Esophagus muscularis mucosa (tissue), 4 donors: ENCODE results near the gene RCE1. TPM values are rescaled to one million over a fixed set of nuclear protein-coding genes. Genes with fewer than 3 reads are reported as not detected.

Source experiments
- DNase-seq: peaks from one replicate; pipeline ENCODE4 v3.0.0-alpha.2; 2017; ENCODE audit errors: extremely low spot score
- H3K27ac ChIP-seq, 4 donors: fragments of 200-600 bp; sonication (generic); replicated peaks in 1 of 4; 1 replicate in 3 of 4; 2 replicates in 1 of 4; pipeline ENCODE4 v1.5.1; 2016 to 2019; ENCODE audit warnings: mild to moderate bottlenecking in 1 of 4
- H3K27me3 ChIP-seq, 4 donors: fragments of 200-600 bp; sonication (generic); one replicate each; pipeline versions ENCODE4 v1.5.1 to v1.6.0; 2016 to 2019
- H3K36me3 ChIP-seq, 4 donors: fragments of 200-600 bp; sonication (generic); one replicate each; pipeline ENCODE4 v1.5.1; 2016 to 2019
- H3K4me1 ChIP-seq, 4 donors: fragments of 200-600 bp; sonication (generic); one replicate each; pipeline ENCODE4 v1.5.1; 2016 to 2019
- H3K4me3 ChIP-seq, 4 donors: fragments of 200-600 bp; sonication (generic); 1 replicate in 2 of 4; 2 replicates in 2 of 4; pipeline ENCODE4 v1.5.1; 2016 to 2019; ENCODE audit warnings: mild to moderate bottlenecking in 4 of 4, moderate library complexity in 1 of 4
- H3K9me3 ChIP-seq, 4 donors: fragments of 200-600 bp; sonication (generic); 1 replicate in 3 of 4; 2 replicates in 1 of 4; pipeline ENCODE4 v1.5.1; 2016 to 2019
- EP300 ChIP-seq: sonication (generic); formaldehyde crosslinking; IDR thresholded peaks from one replicate; pipeline ENCODE4 v1.6.1; 2017; ENCODE audit warnings: antibody characterized with exemption
- POLR2A ChIP-seq: fragments of 450-650 bp; IDR thresholded peaks from one replicate; pipeline ENCODE4 v1.6.1; 2017; ENCODE audit warnings: antibody characterized with exemption, moderate library complexity, mild to moderate bottlenecking, low read depth
- POLR2AphosphoS5 ChIP-seq, 2 donors: sonication (generic); formaldehyde crosslinking; IDR thresholded peaks; one replicate each; pipeline ENCODE4 v1.6.1; 2017; ENCODE audit warnings: antibody characterized with exemption in 2 of 2
- WGBS: methylation state at CpG from one replicate; pipeline ENCODE4 v1.1.5; 2018; 5-methylcytosine and 5-hydroxymethylcytosine counted together
- intact Hi-C: fragments of 100-400 bp; cut with DNase I; formaldehyde crosslinking; loops from one replicate; pipeline ENCODE4 v1.15.1; 2023
- total RNA-seq, 4 donors: library from RNA; depleted of rRNA; stranded (reverse); fragments of >200 nt; gene quantifications; one replicate each; pipeline versions ENCODE4 v1.1.0 to v1.2.1, GENCODE V29; 2016
- TF ChIP-seq, protein P1 (sequence below), 3 experiments: fragments of 200-600 bp in 2 of 3; fragments of 450-650 bp in 1 of 3; sonication (generic) in 2 of 3; IDR thresholded peaks; one replicate each; pipeline ENCODE4 v1.5.1; 2017 to 2019; ENCODE audit warnings: antibody characterized with exemption in 3 of 3, mild to moderate bottlenecking in 2 of 3, moderate library complexity in 1 of 3

The RCE1 gene
- total RNA-seq, 4 donors from 2014 or later: 8.7 to 18.2 (median 13.0) TPM

DNA sequence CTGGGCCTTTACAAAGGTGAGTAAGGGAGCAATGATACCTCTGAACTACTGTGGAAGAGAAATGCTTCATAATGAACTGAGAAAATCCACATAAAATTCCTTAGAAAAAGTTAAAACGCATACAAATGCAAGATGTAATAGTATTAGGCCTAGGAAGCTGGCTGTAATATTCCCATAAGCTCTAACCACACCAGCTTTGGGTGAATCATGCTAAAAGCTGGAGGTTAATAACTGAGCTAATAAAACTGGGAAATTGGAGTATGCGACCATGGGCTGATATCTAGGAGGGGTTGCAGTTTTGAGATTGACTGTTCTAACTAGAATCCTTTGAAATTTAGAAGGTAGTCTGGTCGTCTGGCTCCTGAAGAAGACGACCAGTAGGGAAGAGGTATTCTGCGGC lies 28.6 kb upstream of the RCE1 start:
- TF ChIP-seq POLR2AphosphoS5 (IDR thresholded peaks at IDR 0.05): no peak
- no peak for TF ChIP-seq POLR2A
- DNase-seq: no peak
- H3K27ac ChIP-seq: no peak overlapping the region
- WGBS: 88% methylated on average over 5 of the region's 5 CpGs
- no peaks in the 10 kb centered on the region for H3K4me1 ChIP-seq
- H3K4me3 ChIP-seq: no peak overlapping the region
- peaks cover 0 to 27% (median 0%) of the 10 kb centered on the region in 4 donors for H3K36me3 ChIP-seq
- intact Hi-C loops: no loop called here
- no peaks in the 10 kb centered on the region for H3K27me3 ChIP-seq
- no peaks in the 10 kb centered on the region for H3K9me3 ChIP-seq

DNA sequence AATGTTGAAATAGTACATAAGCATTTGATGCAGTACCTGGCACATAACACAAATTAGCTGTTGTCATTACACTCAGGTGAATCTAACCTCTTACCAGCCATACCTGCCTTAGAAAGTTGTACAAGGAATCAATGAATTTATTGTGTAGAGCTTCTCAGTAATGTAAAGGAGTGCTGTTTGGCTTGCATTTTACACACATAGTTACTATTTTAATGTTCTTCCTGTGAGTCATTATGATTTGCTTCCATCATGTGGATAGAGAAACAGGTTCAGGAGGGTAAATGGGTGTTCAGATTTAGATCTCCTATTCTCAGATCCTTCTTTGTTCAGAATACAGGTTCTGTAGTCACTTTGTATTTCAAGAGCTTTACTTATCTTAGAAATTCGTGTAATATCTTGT lies 27.6 kb upstream of the RCE1 start:
- Histone ChIP-seq H3K4me3 (no peak overlapping the region), H3K9me3 (no peaks in the 10 kb centered on the region), H3K27ac (no peak overlapping the region), H3K27me3 (no peaks in the 10 kb centered on the region), H3K36me3 (peaks cover 0 to 27% (median 0%) of the 10 kb centered on the region in 4 donors), H3K4me1 (no peaks in the 10 kb centered on the region)
- no peak for DNase-seq
- WGBS: 88% methylated on average over 1 of the region's 1 CpG
- TF ChIP-seq, protein P1, sequence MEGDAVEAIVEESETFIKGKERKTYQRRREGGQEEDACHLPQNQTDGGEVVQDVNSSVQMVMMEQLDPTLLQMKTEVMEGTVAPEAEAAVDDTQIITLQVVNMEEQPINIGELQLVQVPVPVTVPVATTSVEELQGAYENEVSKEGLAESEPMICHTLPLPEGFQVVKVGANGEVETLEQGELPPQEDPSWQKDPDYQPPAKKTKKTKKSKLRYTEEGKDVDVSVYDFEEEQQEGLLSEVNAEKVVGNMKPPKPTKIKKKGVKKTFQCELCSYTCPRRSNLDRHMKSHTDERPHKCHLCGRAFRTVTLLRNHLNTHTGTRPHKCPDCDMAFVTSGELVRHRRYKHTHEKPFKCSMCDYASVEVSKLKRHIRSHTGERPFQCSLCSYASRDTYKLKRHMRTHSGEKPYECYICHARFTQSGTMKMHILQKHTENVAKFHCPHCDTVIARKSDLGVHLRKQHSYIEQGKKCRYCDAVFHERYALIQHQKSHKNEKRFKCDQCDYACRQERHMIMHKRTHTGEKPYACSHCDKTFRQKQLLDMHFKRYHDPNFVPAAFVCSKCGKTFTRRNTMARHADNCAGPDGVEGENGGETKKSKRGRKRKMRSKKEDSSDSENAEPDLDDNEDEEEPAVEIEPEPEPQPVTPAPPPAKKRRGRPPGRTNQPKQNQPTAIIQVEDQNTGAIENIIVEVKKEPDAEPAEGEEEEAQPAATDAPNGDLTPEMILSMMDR (IDR thresholded peaks at IDR 0.05): no peak
- no peak for TF ChIP-seq POLR2A
- TF ChIP-seq POLR2AphosphoS5 (IDR thresholded peaks at IDR 0.05): no peak
- no peak for TF ChIP-seq EP300
- intact Hi-C loops: no loop called here

DNA sequence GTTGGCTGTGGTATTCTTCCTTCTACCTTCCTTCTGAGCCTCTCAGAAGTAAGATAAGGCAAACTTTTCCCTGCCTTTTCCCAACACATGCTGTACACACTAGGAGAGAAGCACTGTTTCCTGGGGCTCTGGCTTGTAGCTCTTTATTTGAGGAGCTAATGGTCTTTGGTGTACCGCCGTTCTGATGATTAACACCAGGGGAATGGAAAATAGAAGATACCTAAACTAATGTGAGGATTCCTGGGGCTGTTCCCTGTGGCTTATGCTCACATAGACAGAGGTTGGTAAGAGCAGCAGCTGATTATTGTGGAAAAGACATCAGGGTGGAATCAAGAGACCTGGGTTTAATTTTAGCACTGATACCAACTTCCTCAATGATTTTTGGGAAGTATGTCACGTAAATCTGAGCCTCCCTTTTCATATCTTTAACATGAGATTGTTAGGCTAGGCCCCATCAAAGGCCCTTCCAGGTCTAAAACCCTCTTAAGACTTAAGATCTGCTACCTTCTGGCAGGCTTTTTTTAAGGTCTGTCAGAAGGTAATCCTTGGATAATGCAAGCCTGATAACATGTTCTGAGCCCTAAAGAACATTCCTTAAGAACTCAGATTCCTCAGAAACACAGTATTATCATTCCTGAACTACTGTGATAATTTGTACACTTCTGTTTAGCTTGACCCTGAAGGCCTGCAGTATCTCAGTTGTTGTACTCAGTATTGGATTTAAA lies 24.8 kb upstream of the RCE1 start:
- no peak for DNase-seq
- TF ChIP-seq EP300: no peak
- TF ChIP-seq POLR2A: no peak
- TF ChIP-seq, protein P1 (IDR thresholded peaks at IDR 0.05): no peak
- H3K36me3 ChIP-seq: peaks cover 0 to 27% (median 2%) of the 10 kb centered on the region in 4 donors
- intact Hi-C loops: no loop called here
- no peaks in the 10 kb centered on the region for H3K4me1 ChIP-seq
- no peak overlapping the region for H3K27ac ChIP-seq
- H3K27me3 ChIP-seq: no peaks in the 10 kb centered on the region
- WGBS: 89% methylated on average over 3 of the region's 3 CpGs
- H3K4me3 ChIP-seq: no peak overlapping the region
- no peaks in the 10 kb centered on the region for H3K9me3 ChIP-seq

DNA sequence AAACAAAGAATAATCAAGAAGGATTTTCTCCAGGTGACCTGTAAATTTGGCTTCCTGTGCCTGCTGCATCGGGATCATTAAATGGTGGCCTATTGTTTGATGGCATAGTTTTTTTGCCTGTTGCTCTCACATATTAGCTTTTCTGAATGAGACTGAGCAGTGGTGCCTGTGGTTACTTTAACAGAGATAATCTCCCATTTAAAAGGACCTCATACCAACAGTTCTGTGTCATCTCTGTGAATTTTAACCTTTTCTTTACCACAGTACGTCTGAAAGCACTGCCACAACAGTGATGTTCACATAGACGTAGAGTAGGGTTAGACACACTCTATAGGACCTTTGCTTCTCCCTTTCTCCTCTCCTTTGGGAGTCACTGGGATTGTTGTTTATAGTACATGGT lies 22.9 kb upstream of the RCE1 start:
- H3K4me3 ChIP-seq: no peak overlapping the region
- 81% methylated on average over 3 of the region's 3 CpGs for WGBS
- H3K27me3 ChIP-seq: no peaks in the 10 kb centered on the region
- H3K27ac ChIP-seq: no peak overlapping the region
- peaks cover 0 to 27% (median 2%) of the 10 kb centered on the region in 4 donors for H3K36me3 ChIP-seq
- TF ChIP-seq POLR2A: no peak
- TF ChIP-seq POLR2AphosphoS5 (IDR thresholded peaks at IDR 0.05): no peak
- TF ChIP-seq, protein P1 (IDR thresholded peaks at IDR 0.05): no peak
- TF ChIP-seq EP300: no peak
- no peaks in the 10 kb centered on the region for H3K4me1 ChIP-seq
- intact Hi-C loops: no loop called here
- no peak for DNase-seq
- no peaks in the 10 kb centered on the region for H3K9me3 ChIP-seq

DNA sequence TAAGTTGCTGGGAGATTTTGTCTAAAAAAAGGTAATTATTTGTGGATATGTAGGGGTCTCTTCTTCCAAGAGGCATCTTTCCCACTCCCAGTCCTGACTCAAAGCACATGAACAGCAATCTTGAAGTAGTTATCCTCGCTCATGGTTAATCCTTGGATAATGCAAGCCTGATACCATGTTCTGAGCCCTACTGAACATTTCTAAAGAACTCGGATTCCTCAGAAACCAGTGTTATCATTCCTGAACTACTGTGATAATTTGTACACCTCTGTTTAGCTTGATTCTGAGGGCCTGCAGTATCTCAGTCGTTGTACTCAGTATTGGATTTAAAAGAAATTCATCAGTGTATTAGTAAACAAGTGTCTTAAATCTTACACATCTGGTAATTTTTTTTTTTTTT lies 22.3 kb upstream of the RCE1 start:
- TF ChIP-seq EP300 (no peak), POLR2AphosphoS5 (IDR thresholded peaks at IDR 0.05) (no peak)
- TF ChIP-seq, protein P1 (IDR thresholded peaks at IDR 0.05): no peak
- Histone ChIP-seq H3K27me3 (no peaks in the 10 kb centered on the region), H3K9me3 (no peaks in the 10 kb centered on the region), H3K27ac (no peak overlapping the region), H3K36me3 (peaks cover 0 to 23% (median 2%) of the 10 kb centered on the region in 4 donors), H3K4me1 (no peaks in the 10 kb centered on the region), H3K4me3 (no peak overlapping the region)
- DNase-seq: no peak
- intact Hi-C loops: no loop called here
- 81% methylated on average over 3 of the region's 3 CpGs for WGBS
